ENCODE data around the gene CRIM1.

GRCh38 chr2:36449213-36449612 is 93.6 kb downstream of the CRIM1 start:
- TF ChIP-seq, protein P1, sequence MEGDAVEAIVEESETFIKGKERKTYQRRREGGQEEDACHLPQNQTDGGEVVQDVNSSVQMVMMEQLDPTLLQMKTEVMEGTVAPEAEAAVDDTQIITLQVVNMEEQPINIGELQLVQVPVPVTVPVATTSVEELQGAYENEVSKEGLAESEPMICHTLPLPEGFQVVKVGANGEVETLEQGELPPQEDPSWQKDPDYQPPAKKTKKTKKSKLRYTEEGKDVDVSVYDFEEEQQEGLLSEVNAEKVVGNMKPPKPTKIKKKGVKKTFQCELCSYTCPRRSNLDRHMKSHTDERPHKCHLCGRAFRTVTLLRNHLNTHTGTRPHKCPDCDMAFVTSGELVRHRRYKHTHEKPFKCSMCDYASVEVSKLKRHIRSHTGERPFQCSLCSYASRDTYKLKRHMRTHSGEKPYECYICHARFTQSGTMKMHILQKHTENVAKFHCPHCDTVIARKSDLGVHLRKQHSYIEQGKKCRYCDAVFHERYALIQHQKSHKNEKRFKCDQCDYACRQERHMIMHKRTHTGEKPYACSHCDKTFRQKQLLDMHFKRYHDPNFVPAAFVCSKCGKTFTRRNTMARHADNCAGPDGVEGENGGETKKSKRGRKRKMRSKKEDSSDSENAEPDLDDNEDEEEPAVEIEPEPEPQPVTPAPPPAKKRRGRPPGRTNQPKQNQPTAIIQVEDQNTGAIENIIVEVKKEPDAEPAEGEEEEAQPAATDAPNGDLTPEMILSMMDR (IDR thresholded peaks at IDR 0.05; ENCODE audit: low read length): no peak
- no peak for TF ChIP-seq EZH2phosphoT487 (IDR thresholded peaks at IDR 0.05; ENCODE audit: low read length)
